ENCODE results near the gene CDK14.

Gene CDK14

GRCh38 chr7:90825779-90826178, 229.7 kb downstream of the CDK14 start:
- Histone ChIP-seq H3K9me3 (ENCODE audit: control insufficient read depth, insufficient read depth, low read length) (no peaks in the 10 kb centered on the region), H3K36me3 (ENCODE audit: control insufficient read depth, insufficient read depth, low read length) (no peaks in the 10 kb centered on the region), H3K4me1 (ENCODE audit: control insufficient read depth, insufficient read depth, low read length) (no peaks in the 10 kb centered on the region), H3K4me3 (ENCODE audit: low read depth, low read length) (no peak overlapping the region), H3K27me3 (ENCODE audit: control insufficient read depth, insufficient read depth, low read length) (no peaks in the 10 kb centered on the region), H3K9ac (ENCODE audit: low read depth, low read length) (no peak overlapping the region)

- Histone ChIP-seq H3K4me1 (ENCODE audit: control insufficient read depth, insufficient read depth, low read length) (no peaks in the 10 kb centered on the region), H3K36me3 (ENCODE audit: control insufficient read depth, insufficient read depth, low read length) (no peaks in the 10 kb centered on the region), H3K4me3 (ENCODE audit: low read depth, low read length) (no peak overlapping the region), H3K9ac (ENCODE audit: low read depth, low read length) (no peak overlapping the region), H3K27me3 (ENCODE audit: control insufficient read depth, insufficient read depth, low read length) (no peaks in the 10 kb centered on the region), H3K9me3 (ENCODE audit: control insufficient read depth, insufficient read depth, low read length) (no peaks in the 10 kb centered on the region)
These were observed 232.5 kb downstream of the CDK14 start for GRCh38 chr7:90828601-90829000.

- H3K4me3 ChIP-seq (ENCODE audit: low read depth, low read length), result no peak overlapping the region
- H3K9me3 ChIP-seq (ENCODE audit: control insufficient read depth, insufficient read depth, low read length), result no peaks in the 10 kb centered on the region
- H3K4me1 ChIP-seq (ENCODE audit: control insufficient read depth, insufficient read depth, low read length), result no peaks in the 10 kb centered on the region
- no peaks in the 10 kb centered on the region for H3K36me3 ChIP-seq (ENCODE audit: control insufficient read depth, insufficient read depth, low read length)
- H3K9ac ChIP-seq (ENCODE audit: low read depth, low read length), result no peak overlapping the region
- H3K27me3 ChIP-seq (ENCODE audit: control insufficient read depth, insufficient read depth, low read length), result no peaks in the 10 kb centered on the region
These were observed 234.2 kb downstream of the CDK14 start for GRCh38 chr7:90830308-90830707.

GRCh38 chr7:90832726-90833125, 236.6 kb downstream of the CDK14 start:
- Histone ChIP-seq H3K36me3 (ENCODE audit: control insufficient read depth, insufficient read depth, low read length) (no peaks in the 10 kb centered on the region), H3K27me3 (ENCODE audit: control insufficient read depth, insufficient read depth, low read length) (no peaks in the 10 kb centered on the region), H3K9me3 (ENCODE audit: control insufficient read depth, insufficient read depth, low read length) (no peaks in the 10 kb centered on the region)

GRCh38 chr7:90833443-90833842, 237.3 kb downstream of the CDK14 start:
- no peaks in the 10 kb centered on the region for H3K36me3 ChIP-seq (ENCODE audit: control insufficient read depth, insufficient read depth, low read length)
- no peaks in the 10 kb centered on the region for H3K27me3 ChIP-seq (ENCODE audit: control insufficient read depth, insufficient read depth, low read length)
- no peaks in the 10 kb centered on the region for H3K9me3 ChIP-seq (ENCODE audit: control insufficient read depth, insufficient read depth, low read length)
- H3K4me3 ChIP-seq (ENCODE audit: low read depth, low read length), result no peak overlapping the region
- no peaks in the 10 kb centered on the region for H3K4me1 ChIP-seq (ENCODE audit: control insufficient read depth, insufficient read depth, low read length)
- no peak overlapping the region for H3K9ac ChIP-seq (ENCODE audit: low read depth, low read length)

More at GRCh38 chr7:90832726-90833125, 236.6 kb downstream of the CDK14 start:
- no peak overlapping the region for H3K4me3 ChIP-seq (ENCODE audit: low read depth, low read length)
- H3K9ac ChIP-seq (ENCODE audit: low read depth, low read length), result no peak overlapping the region
- no peaks in the 10 kb centered on the region for H3K4me1 ChIP-seq (ENCODE audit: control insufficient read depth, insufficient read depth, low read length)

- no peak overlapping the region for H3K9ac ChIP-seq (ENCODE audit: low read depth, low read length)
- H3K36me3 ChIP-seq (ENCODE audit: control insufficient read depth, insufficient read depth, low read length), result no peaks in the 10 kb centered on the region
- H3K9me3 ChIP-seq (ENCODE audit: control insufficient read depth, insufficient read depth, low read length), result no peaks in the 10 kb centered on the region
- no peaks in the 10 kb centered on the region for H3K27me3 ChIP-seq (ENCODE audit: control insufficient read depth, insufficient read depth, low read length)
- no peaks in the 10 kb centered on the region for H3K4me1 ChIP-seq (ENCODE audit: control insufficient read depth, insufficient read depth, low read length)
- H3K4me3 ChIP-seq (ENCODE audit: low read depth, low read length), result no peak overlapping the region
These were observed 238.7 kb downstream of the CDK14 start for GRCh38 chr7:90834771-90835170.

GRCh38 chr7:90835861-90836260, 239.7 kb downstream of the CDK14 start:
- Histone ChIP-seq H3K4me3 (ENCODE audit: low read depth, low read length) (no peak overlapping the region), H3K9ac (ENCODE audit: low read depth, low read length) (no peak overlapping the region), H3K36me3 (ENCODE audit: control insufficient read depth, insufficient read depth, low read length) (no peaks in the 10 kb centered on the region), H3K4me1 (ENCODE audit: control insufficient read depth, insufficient read depth, low read length) (no peaks in the 10 kb centered on the region), H3K27me3 (ENCODE audit: control insufficient read depth, insufficient read depth, low read length) (no peaks in the 10 kb centered on the region), H3K9me3 (ENCODE audit: control insufficient read depth, insufficient read depth, low read length) (no peaks in the 10 kb centered on the region)

- Histone ChIP-seq H3K4me1 (ENCODE audit: control insufficient read depth, insufficient read depth, low read length) (no peaks in the 10 kb centered on the region), H3K36me3 (ENCODE audit: control insufficient read depth, insufficient read depth, low read length) (no peaks in the 10 kb centered on the region), H3K9ac (ENCODE audit: low read depth, low read length) (no peak overlapping the region), H3K27me3 (ENCODE audit: control insufficient read depth, insufficient read depth, low read length) (no peaks in the 10 kb centered on the region), H3K9me3 (ENCODE audit: control insufficient read depth, insufficient read depth, low read length) (no peaks in the 10 kb centered on the region), H3K4me3 (ENCODE audit: low read depth, low read length) (no peak overlapping the region)
These were observed 240.8 kb downstream of the CDK14 start for GRCh38 chr7:90836937-90837336.

- Histone ChIP-seq H3K9me3 (ENCODE audit: control insufficient read depth, insufficient read depth, low read length) (no peaks in the 10 kb centered on the region), H3K4me3 (ENCODE audit: low read depth, low read length) (no peak overlapping the region), H3K27me3 (ENCODE audit: control insufficient read depth, insufficient read depth, low read length) (no peaks in the 10 kb centered on the region), H3K36me3 (ENCODE audit: control insufficient read depth, insufficient read depth, low read length) (no peaks in the 10 kb centered on the region), H3K9ac (ENCODE audit: low read depth, low read length) (no peak overlapping the region), H3K4me1 (ENCODE audit: control insufficient read depth, insufficient read depth, low read length) (no peaks in the 10 kb centered on the region)
These were observed 242.7 kb downstream of the CDK14 start for GRCh38 chr7:90838799-90839198.

- H3K27me3 ChIP-seq (ENCODE audit: control insufficient read depth, insufficient read depth, low read length), result no peaks in the 10 kb centered on the region
- no peak overlapping the region for H3K9ac ChIP-seq (ENCODE audit: low read depth, low read length)
- H3K4me3 ChIP-seq (ENCODE audit: low read depth, low read length), result no peak overlapping the region
- no peaks in the 10 kb centered on the region for H3K4me1 ChIP-seq (ENCODE audit: control insufficient read depth, insufficient read depth, low read length)
- no peaks in the 10 kb centered on the region for H3K9me3 ChIP-seq (ENCODE audit: control insufficient read depth, insufficient read depth, low read length)
- no peaks in the 10 kb centered on the region for H3K36me3 ChIP-seq (ENCODE audit: control insufficient read depth, insufficient read depth, low read length)
These were observed 243.2 kb downstream of the CDK14 start for GRCh38 chr7:90839316-90839715.

- Histone ChIP-seq H3K27me3 (ENCODE audit: control insufficient read depth, insufficient read depth, low read length) (no peaks in the 10 kb centered on the region), H3K9me3 (ENCODE audit: control insufficient read depth, insufficient read depth, low read length) (no peaks in the 10 kb centered on the region), H3K36me3 (ENCODE audit: control insufficient read depth, insufficient read depth, low read length) (no peaks in the 10 kb centered on the region), H3K4me1 (ENCODE audit: control insufficient read depth, insufficient read depth, low read length) (no peaks in the 10 kb centered on the region), H3K9ac (ENCODE audit: low read depth, low read length) (no peak overlapping the region), H3K4me3 (ENCODE audit: low read depth, low read length) (no peak overlapping the region)
These were observed 243.7 kb downstream of the CDK14 start for GRCh38 chr7:90839727-90840291.

- no peak overlapping the region for H3K9ac ChIP-seq (ENCODE audit: low read depth, low read length)
- H3K4me3 ChIP-seq (ENCODE audit: low read depth, low read length), result no peak overlapping the region
- no peaks in the 10 kb centered on the region for H3K36me3 ChIP-seq (ENCODE audit: control insufficient read depth, insufficient read depth, low read length)
- H3K9me3 ChIP-seq (ENCODE audit: control insufficient read depth, insufficient read depth, low read length), result no peaks in the 10 kb centered on the region
- H3K27me3 ChIP-seq (ENCODE audit: control insufficient read depth, insufficient read depth, low read length), result no peaks in the 10 kb centered on the region
- H3K4me1 ChIP-seq (ENCODE audit: control insufficient read depth, insufficient read depth, low read length), result no peaks in the 10 kb centered on the region
These were observed 245.8 kb downstream of the CDK14 start for GRCh38 chr7:90841759-90842429.

Measured in iPS-15b (cell line).